GM12865 (cell line): ENCODE results near the gene GRAP2.
A peak's percentile ranks its signal among the peaks of the same experiment; 100 is the strongest.
"Not testable (repeated sequence)": the region's sequence is repeated elsewhere in the genome, so short reads cannot be mapped to it uniquely, and the experiment has no call there.

Experiments used
- DNase-seq: peaks from one replicate; pipeline ENCODE4 v3.0.0; 2010; ENCODE audit warnings: low read depth
- H3K4me3 ChIP-seq: 2 replicates; pipeline ENCODE4 v1.5.1; 2011; ENCODE audit warnings: mild to moderate bottlenecking, low read depth, low read length, control low read depth
- CTCF ChIP-seq: IDR thresholded peaks from 2 replicates; pipeline ENCODE4 v1.5.1; 2011; ENCODE audit warnings: low read length, control low read depth, low read depth, inconsistent platforms; ENCODE audit not compliant: insufficient read depth; ENCODE audit errors: missing control alignments

GRAP2 gene

GRCh38 chr22:39901565-39902146 lies 772 bp downstream of the GRAP2 start:
- TF ChIP-seq CTCF, result no peak
- DNase-seq, result no peak
- H3K4me3 ChIP-seq, result peak overlapping the region; percentile 60

GRCh38 chr22:39904024-39904423 lies 3.1 kb downstream of the GRAP2 start:
- H3K4me3 ChIP-seq, result peak overlapping the region; percentile 60; the same call in 1 of the 2 replicates

GRCh38 chr22:39904862-39905261 lies 4.0 kb downstream of the GRAP2 start:
- no peak for TF ChIP-seq CTCF
- no peak for DNase-seq
- H3K4me3 ChIP-seq, result no peak overlapping the region

More at GRCh38 chr22:39904024-39904423, 3.1 kb downstream of the GRAP2 start:
- not testable (repeated sequence) for DNase-seq

GRCh38 chr22:39905687-39906086 lies 4.8 kb downstream of the GRAP2 start:
- no peak overlapping the region for H3K4me3 ChIP-seq
- TF ChIP-seq CTCF, result no peak
- DNase-seq, result no peak

GRCh38 chr22:39906207-39906606 lies 5.3 kb downstream of the GRAP2 start:
- H3K4me3 ChIP-seq, result no peak overlapping the region
- no peak for DNase-seq
- no peak for TF ChIP-seq CTCF

- H3K4me3 ChIP-seq, result no peak overlapping the region
- no peak for DNase-seq
- no peak for TF ChIP-seq CTCF
Measured at GRCh38 chr22:39907047-39907446, 6.2 kb downstream of the GRAP2 start.

- no peak for TF ChIP-seq CTCF
- no peak overlapping the region for H3K4me3 ChIP-seq
- DNase-seq, result no peak
Measured at GRCh38 chr22:39907605-39908097, 6.8 kb downstream of the GRAP2 start.
